Measurements from ENCODE around the gene ISOC1.

The ISOC1 gene

DNA sequence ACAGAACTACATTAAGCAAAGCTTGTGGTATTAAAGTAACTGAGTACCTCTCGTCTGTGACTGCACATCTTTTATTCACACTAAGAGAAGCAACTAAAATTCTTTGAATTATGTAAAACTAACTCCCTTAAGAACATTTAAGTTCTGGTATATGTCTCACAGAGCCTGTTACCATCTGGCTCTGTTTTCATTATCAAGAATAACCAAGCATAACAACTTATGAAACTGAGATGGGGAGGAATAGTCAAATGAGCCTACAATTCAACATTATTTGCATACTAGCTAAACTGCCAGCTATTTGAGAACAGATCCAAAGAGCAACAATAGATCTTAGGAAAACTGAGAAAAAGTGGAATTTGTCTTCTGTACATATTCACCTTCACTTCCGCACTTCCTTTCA, 25.3 kb upstream of the ISOC1 start:
- no peaks in the 10 kb centered on the region for H3K9me3 ChIP-seq (ENCODE audit: control insufficient read depth, low read length)
- H3K4me1 ChIP-seq (ENCODE audit: control insufficient read depth, insufficient read depth, low read length, poor library complexity, severe bottlenecking): no peaks in the 10 kb centered on the region
- no peaks in the 10 kb centered on the region for H3K36me3 ChIP-seq (ENCODE audit: control insufficient read depth, insufficient read depth, low read length)
- H3K27ac ChIP-seq (ENCODE audit: low read depth, low read length, severe bottlenecking): no peak overlapping the region
- no CpG with 5 or more reads among the region's 2 CpGs for WGBS, 2 experiments (ENCODE audit: insufficient coverage in 2 of 2)
- no peak overlapping the region for H3K4me3 ChIP-seq (ENCODE audit: extremely low read depth, insufficient read depth, low read length, poor library complexity, severe bottlenecking)

DNA sequence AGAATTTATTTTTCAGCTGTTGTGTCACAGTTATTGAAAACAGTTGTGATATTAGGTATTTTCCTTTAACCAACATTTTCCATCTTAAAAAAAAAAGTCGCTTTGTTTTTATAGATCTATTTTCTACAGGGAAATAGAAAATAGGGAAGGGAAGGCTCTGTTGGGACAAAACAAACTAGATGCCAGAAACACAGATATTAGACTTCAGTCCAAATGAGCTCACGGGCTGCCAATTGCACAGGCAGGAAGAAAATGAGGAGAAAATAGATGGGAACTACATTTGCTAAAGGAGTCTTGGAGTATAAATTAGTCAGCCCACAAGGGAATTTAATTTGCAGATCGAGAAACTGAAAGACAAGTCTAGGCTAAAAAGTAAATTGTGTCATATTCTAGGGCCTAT, 21.4 kb upstream of the ISOC1 start:
- Histone ChIP-seq H3K4me1 (ENCODE audit: control insufficient read depth, insufficient read depth, low read length, poor library complexity, severe bottlenecking) (no peaks in the 10 kb centered on the region), H3K4me3 (ENCODE audit: extremely low read depth, insufficient read depth, low read length, poor library complexity, severe bottlenecking) (no peak overlapping the region), H3K27ac (ENCODE audit: low read depth, low read length, severe bottlenecking) (no peak overlapping the region), H3K9me3 (ENCODE audit: control insufficient read depth, low read length) (no peaks in the 10 kb centered on the region), H3K36me3 (ENCODE audit: control insufficient read depth, insufficient read depth, low read length) (no peaks in the 10 kb centered on the region)
- 78 to 84% methylated on average over 1 to 2 of the region's 3 CpGs for WGBS, 2 experiments (ENCODE audit: insufficient coverage in 2 of 2)

DNA sequence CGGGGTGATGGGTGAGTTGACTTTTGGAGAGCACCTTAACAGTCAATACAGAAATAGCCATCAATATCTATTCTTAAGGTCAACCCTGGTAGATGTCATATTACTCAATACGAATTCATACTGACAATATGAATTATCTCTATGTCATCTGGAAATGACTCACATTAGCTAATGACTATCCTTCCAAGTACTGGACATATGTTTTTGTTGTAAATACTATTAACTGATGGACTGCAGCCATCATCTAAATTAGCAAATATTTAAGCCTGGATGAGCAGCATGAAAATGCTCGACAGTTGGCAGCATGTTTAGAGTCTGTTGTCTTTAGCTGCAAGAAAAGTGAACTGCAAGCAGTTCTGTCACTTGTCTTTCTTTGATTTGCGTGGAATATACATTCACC, 19.6 kb upstream of the ISOC1 start:
- Histone ChIP-seq H3K4me3 (ENCODE audit: extremely low read depth, insufficient read depth, low read length, poor library complexity, severe bottlenecking) (no peak overlapping the region), H3K9me3 (ENCODE audit: control insufficient read depth, low read length) (no peaks in the 10 kb centered on the region), H3K4me1 (ENCODE audit: control insufficient read depth, insufficient read depth, low read length, poor library complexity, severe bottlenecking) (no peaks in the 10 kb centered on the region), H3K36me3 (ENCODE audit: control insufficient read depth, insufficient read depth, low read length) (no peaks in the 10 kb centered on the region), H3K27ac (ENCODE audit: low read depth, low read length, severe bottlenecking) (no peak overlapping the region)
- 92% methylated on average over 2 of the region's 4 CpGs; no CpG with 5 or more reads in 1 of the 2 experiments for WGBS, 2 experiments (ENCODE audit: insufficient coverage in 2 of 2)

GRCh38 chr5:129077433-129078075, 17.0 kb upstream of the ISOC1 start:
- H3K9me3 ChIP-seq (ENCODE audit: control insufficient read depth, low read length): no peaks in the 10 kb centered on the region
- no peak overlapping the region for H3K4me3 ChIP-seq (ENCODE audit: extremely low read depth, insufficient read depth, low read length, poor library complexity, severe bottlenecking)
- no peaks in the 10 kb centered on the region for H3K4me1 ChIP-seq (ENCODE audit: control insufficient read depth, insufficient read depth, low read length, poor library complexity, severe bottlenecking)
- WGBS, 2 experiments (ENCODE audit: insufficient coverage in 2 of 2): 60% methylated on average over 1 of the region's 3 CpGs; no CpG with 5 or more reads in 1 of the 2 experiments
- H3K27ac ChIP-seq (ENCODE audit: low read depth, low read length, severe bottlenecking): no peak overlapping the region
- no peaks in the 10 kb centered on the region for H3K36me3 ChIP-seq (ENCODE audit: control insufficient read depth, insufficient read depth, low read length)

DNA sequence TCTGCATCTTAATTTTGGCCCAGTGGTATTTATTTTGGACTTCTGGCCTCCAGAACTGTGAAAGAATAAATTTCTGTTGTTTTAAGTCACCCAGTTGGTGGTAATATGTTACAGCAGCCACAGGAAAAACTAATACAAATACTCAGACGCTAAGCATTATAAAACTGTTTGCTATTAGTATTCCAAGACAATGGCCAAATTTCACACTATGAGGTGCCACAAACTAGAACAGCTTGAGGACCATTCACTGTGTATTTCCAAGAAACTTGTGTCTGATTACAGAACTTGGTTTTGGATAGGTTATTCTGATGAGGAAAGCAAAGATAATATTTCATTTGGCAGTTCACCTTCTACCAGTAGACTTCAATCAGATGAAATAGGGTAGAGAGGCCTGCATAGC, 16.3 kb upstream of the ISOC1 start:
- H3K9me3 ChIP-seq (ENCODE audit: control insufficient read depth, low read length): no peaks in the 10 kb centered on the region
- H3K27ac ChIP-seq (ENCODE audit: low read depth, low read length, severe bottlenecking): no peak overlapping the region
- 100% methylated on average over 1 of the region's 1 CpG; no CpG with 5 or more reads in 1 of the 2 experiments for WGBS, 2 experiments (ENCODE audit: insufficient coverage in 2 of 2)
- H3K4me1 ChIP-seq (ENCODE audit: control insufficient read depth, insufficient read depth, low read length, poor library complexity, severe bottlenecking): no peaks in the 10 kb centered on the region
- H3K36me3 ChIP-seq (ENCODE audit: control insufficient read depth, insufficient read depth, low read length): no peaks in the 10 kb centered on the region
- no peak overlapping the region for H3K4me3 ChIP-seq (ENCODE audit: extremely low read depth, insufficient read depth, low read length, poor library complexity, severe bottlenecking)

- no peaks in the 10 kb centered on the region for H3K9me3 ChIP-seq (ENCODE audit: control insufficient read depth, low read length)
- no peak overlapping the region for H3K27ac ChIP-seq (ENCODE audit: low read depth, low read length, severe bottlenecking)
- no peaks in the 10 kb centered on the region for H3K4me1 ChIP-seq (ENCODE audit: control insufficient read depth, insufficient read depth, low read length, poor library complexity, severe bottlenecking)
- WGBS, 2 experiments (ENCODE audit: insufficient coverage in 2 of 2): no CpG with 5 or more reads among the region's 3 CpGs
- no peaks in the 10 kb centered on the region for H3K36me3 ChIP-seq (ENCODE audit: control insufficient read depth, insufficient read depth, low read length)
- H3K4me3 ChIP-seq (ENCODE audit: extremely low read depth, insufficient read depth, low read length, poor library complexity, severe bottlenecking): no peak overlapping the region
Measured at GRCh38 chr5:129078660-129079059, 15.9 kb upstream of the ISOC1 start.

- H3K9me3 ChIP-seq (ENCODE audit: control insufficient read depth, low read length): no peaks in the 10 kb centered on the region
- no peak overlapping the region for H3K4me3 ChIP-seq (ENCODE audit: extremely low read depth, insufficient read depth, low read length, poor library complexity, severe bottlenecking)
- H3K4me1 ChIP-seq (ENCODE audit: control insufficient read depth, insufficient read depth, low read length, poor library complexity, severe bottlenecking): no peaks in the 10 kb centered on the region
- H3K27ac ChIP-seq (ENCODE audit: low read depth, low read length, severe bottlenecking): no peak overlapping the region
- no peaks in the 10 kb centered on the region for H3K36me3 ChIP-seq (ENCODE audit: control insufficient read depth, insufficient read depth, low read length)
Measured at GRCh38 chr5:129079496-129079895, 15.1 kb upstream of the ISOC1 start.

DNA sequence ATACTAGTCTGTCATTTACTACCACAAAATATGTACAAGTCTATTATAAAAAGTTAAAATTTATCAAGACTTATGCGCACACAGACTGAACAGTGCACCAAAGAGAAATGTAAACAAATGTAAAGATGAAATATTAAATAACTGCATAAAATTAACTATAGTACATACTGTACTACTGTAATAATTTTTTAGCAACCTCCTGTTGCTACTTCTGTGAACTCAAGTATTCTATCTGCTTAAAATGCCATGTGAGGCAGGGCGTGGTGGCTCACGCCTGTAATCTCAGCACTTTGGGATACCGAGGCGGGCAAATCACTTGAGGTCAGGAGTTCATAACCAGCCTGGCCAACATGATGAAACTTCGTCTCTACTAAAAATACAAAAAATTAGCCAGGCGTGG, 13.8 kb upstream of the ISOC1 start:
- 86 to 95% methylated on average over 5 of the region's 7 CpGs for WGBS, 2 experiments (ENCODE audit: insufficient coverage in 2 of 2)
- Histone ChIP-seq H3K36me3 (ENCODE audit: control insufficient read depth, insufficient read depth, low read length) (no peaks in the 10 kb centered on the region), H3K27ac (ENCODE audit: low read depth, low read length, severe bottlenecking) (no peak overlapping the region), H3K4me1 (ENCODE audit: control insufficient read depth, insufficient read depth, low read length, poor library complexity, severe bottlenecking) (no peaks in the 10 kb centered on the region), H3K9me3 (ENCODE audit: control insufficient read depth, low read length) (no peaks in the 10 kb centered on the region), H3K4me3 (ENCODE audit: extremely low read depth, insufficient read depth, low read length, poor library complexity, severe bottlenecking) (no peak overlapping the region)

DNA sequence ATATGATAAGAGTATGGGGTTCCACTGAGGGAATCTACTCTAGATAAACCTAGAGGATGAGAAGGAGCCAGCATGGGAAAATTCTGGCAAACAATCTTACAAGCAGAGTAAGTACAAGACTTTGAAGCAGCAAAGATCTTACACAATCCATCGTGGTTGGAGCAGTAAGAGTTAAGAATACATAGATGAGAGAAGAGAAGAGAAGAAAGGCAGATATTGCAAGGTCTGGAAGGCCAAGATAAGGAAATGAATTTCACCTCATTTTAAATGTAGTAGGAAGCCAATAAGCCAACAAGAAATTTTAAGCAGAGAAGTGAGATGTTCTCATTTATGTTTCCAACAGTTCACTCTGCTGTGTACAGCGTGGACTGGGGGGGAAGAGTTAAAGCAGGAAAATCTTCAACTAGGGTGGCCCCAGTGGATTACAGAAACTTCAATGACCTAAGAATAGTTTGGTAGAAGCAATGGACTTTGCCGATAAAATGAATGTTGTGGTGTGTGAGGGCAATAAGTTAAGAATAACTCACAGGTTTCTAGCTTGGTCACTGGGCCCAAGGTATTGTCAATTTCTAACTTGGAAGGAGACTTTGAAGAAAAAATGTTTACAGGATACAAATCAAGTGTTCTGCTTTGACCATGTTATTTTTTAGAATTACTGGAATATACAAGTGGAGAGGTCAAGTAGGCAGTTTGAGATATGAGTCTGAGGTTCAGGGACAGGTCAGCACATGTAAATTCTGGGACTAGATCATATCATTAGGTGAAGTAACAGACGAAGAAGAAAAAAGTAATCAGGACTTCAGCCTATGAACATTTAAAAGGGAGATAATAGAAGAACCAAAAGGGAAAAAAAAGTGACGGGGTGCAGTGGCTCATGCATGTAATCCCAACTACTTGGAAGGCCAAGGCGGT, 12.1 kb upstream of the ISOC1 start:
- whole genome bisulfite sequencing, 2 experiments (ENCODE audit: insufficient coverage in 2 of 2): 89 to 96% methylated on average over 4 to 5 of the region's 6 CpGs
- Histone ChIP-seq H3K27ac (ENCODE audit: low read depth, low read length, severe bottlenecking) (no peak overlapping the region), H3K4me1 (ENCODE audit: control insufficient read depth, insufficient read depth, low read length, poor library complexity, severe bottlenecking) (no peaks in the 10 kb centered on the region), H3K36me3 (ENCODE audit: control insufficient read depth, insufficient read depth, low read length) (no peaks in the 10 kb centered on the region), H3K9me3 (ENCODE audit: control insufficient read depth, low read length) (no peaks in the 10 kb centered on the region), H3K4me3 (ENCODE audit: extremely low read depth, insufficient read depth, low read length, poor library complexity, severe bottlenecking) (no peak overlapping the region)

DNA sequence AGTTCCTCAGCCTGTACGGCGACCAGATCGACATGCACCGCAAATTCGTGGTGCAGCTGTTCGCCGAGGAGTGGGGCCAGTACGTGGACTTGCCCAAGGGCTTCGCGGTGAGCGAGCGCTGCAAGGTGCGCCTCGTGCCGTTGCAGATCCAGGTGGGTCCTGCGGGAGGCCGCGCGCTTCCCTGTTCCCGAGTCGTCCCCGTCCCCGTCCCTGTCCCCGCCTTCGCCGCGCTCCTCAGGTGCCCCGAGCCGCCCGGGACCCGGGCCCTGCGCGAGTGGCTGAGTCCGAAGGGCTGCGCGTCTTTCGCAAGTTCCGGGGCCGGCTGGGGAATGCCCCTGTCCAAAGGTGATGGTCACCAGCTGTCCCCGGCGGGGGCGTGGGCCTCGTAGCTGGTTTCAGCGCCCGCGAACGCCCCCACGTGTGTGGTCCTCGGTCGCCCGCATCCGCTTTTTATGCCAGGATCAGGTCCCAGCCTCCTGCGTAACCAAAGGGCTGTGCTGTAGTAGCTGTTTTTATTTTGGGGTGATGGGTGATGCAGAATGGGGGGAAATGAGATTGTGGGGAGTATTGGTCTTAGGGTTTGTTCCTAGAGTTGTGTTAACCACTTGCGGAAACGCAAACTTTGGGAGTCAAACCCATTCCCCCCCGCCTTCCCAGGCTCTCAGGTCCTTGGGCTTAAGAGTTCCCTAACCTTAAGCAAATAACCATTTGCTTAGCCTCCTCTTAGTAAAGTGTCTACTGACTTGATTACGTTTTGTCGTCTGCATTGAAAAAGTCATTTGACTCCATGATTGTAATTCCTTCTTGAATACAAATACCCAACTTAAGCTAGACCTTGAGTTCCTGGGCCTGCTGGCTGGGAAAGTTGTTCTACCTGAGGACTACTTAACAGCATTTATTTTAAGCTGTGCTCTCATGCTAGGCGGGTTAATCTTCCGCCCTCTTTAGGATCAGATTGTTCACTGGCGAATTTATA, 663 bp downstream of the ISOC1 start:
- no peaks in the 10 kb centered on the region for H3K36me3 ChIP-seq (ENCODE audit: control insufficient read depth, insufficient read depth, low read length)
- H3K4me1 ChIP-seq (ENCODE audit: control insufficient read depth, insufficient read depth, low read length, poor library complexity, severe bottlenecking): peaks cover 9% of the 10 kb centered on the region
- peak overlapping the region; percentile 75 for H3K4me3 ChIP-seq (ENCODE audit: extremely low read depth, insufficient read depth, low read length, poor library complexity, severe bottlenecking)
- no peak overlapping the region for H3K27ac ChIP-seq (ENCODE audit: low read depth, low read length, severe bottlenecking)
- WGBS, 2 experiments (ENCODE audit: insufficient coverage in 2 of 2): 1 to 4% methylated on average over 49 to 58 of the region's 61 CpGs
- no peaks in the 10 kb centered on the region for H3K9me3 ChIP-seq (ENCODE audit: control insufficient read depth, low read length)
